Activated B cell treated with CpG ODN at 0.5 μM for 24 hours (primary cell): ENCODE data around the gene NR4A3. TPM values are rescaled to one million over a fixed set of nuclear protein-coding genes. Genes with fewer than 3 reads are reported as not detected.

Experiments used
- ATAC-seq: fragments of 200-7000 bp; cut with Tn5 transposase; one replicate; pipeline ENCODE4 v1.10.0; 2021; ENCODE audit warnings: low read depth, mild to moderate bottlenecking, moderate library complexity
- CTCF ChIA-PET: fragments of 350-600 bp; sonication (Branson Sonifier 250); formaldehyde crosslinking; loops from one replicate; lab custom pipeline; 2021; ENCODE audit warnings: antibody characterized with exemption; lab: Charles Lee
- POLR2A ChIA-PET: fragments of 350-600 bp; sonication (Branson Sonifier 250); formaldehyde crosslinking; loops from one replicate; lab custom pipeline; 2021; ENCODE audit warnings: antibody characterized with exemption; lab: Charles Lee
- DNase-seq: peaks from one replicate; pipeline ENCODE4 v3.0.0; 2022
- H3K27ac Mint-ChIP-seq: one replicate; pipeline ENCODE4 v1.8.0; 2020; ENCODE audit warnings: mixed read lengths
- H3K27me3 Mint-ChIP-seq: one replicate; pipeline ENCODE4 v1.8.0; 2021; ENCODE audit warnings: mixed read lengths
- H3K36me3 Mint-ChIP-seq: one replicate; pipeline ENCODE4 v1.8.0; 2021; ENCODE audit warnings: low read depth, mixed read lengths
- H3K4me1 Mint-ChIP-seq: one replicate; pipeline ENCODE4 v1.8.0; 2021; ENCODE audit warnings: mixed read lengths
- H3K4me3 Mint-ChIP-seq: one replicate; pipeline ENCODE4 v1.8.0; 2020; ENCODE audit warnings: mild to moderate bottlenecking, mixed read lengths
- H3K9me3 Mint-ChIP-seq: one replicate; pipeline ENCODE4 v1.8.0; 2020; ENCODE audit warnings: mixed read lengths
- CTCF ChIP-seq: fragments of 200-600 bp; IDR thresholded peaks from one replicate; pipeline ENCODE4 v1.8.0; 2022; ENCODE audit warnings: antibody characterized with exemption, mild to moderate bottlenecking
- intact Hi-C: fragments of 100-400 bp; cut with micrococcal nuclease; formaldehyde crosslinking; loops from one replicate; pipeline ENCODE4 v1.15.1; 2024
- total RNA-seq: library from RNA; stranded (reverse); gene quantifications from 2 replicates; pipeline ENCODE4 v1.2.3, GENCODE V29; 2022

NR4A3 gene
- total RNA-seq, 1 donor from 2014 or later: 21.5 TPM

- DNase-seq (peak; percentile 90), ATAC-seq (peak; percentile 87)
- POLR2A ChIA-PET: interaction anchor here (1.0 to 2.2 kb wide), 5 partner anchors 9 to 103 kb away, joined by 4 to 14 read pairs (median 6); partner anchors contain the start of gene NR4A3
- Mint-ChIP-seq H3K36me3 (peaks cover 8% of the 10 kb centered on the region), H3K27me3 (no peaks in the 10 kb centered on the region), H3K4me1 (peaks cover 17% of the 10 kb centered on the region), H3K9me3 (no peaks in the 10 kb centered on the region), H3K4me3 (peak within 1 kb of the TSS; percentile 98), H3K27ac (peak within 1 kb of the TSS; percentile 95)
- TF ChIP-seq CTCF: no peak
- CTCF ChIA-PET: interaction anchor here (0.7 to 1.1 kb wide), 2 partner anchors 82 to 1049 kb away, joined by 3 to 4 read pairs; no protein-coding TSS in a partner anchor
- intact Hi-C loops: loop anchor here (1.0 to 10.0 kb wide), 6 partner anchors 56 to 802 kb away; partner anchors contain the start of genes ERP44, INVS, MSANTD3 and TGFBR1
Measured at GRCh38 chr9:99906403-99907207, 84.9 kb downstream of the NR4A3 start, which contains the start of gene STX17. Gene STX17 (plus strand): TSS chr9:99906654. CDS start chr9:99915240, 8,586 bp downstream.

GRCh38 chr9:99907208-99907532 is 85.5 kb downstream of the NR4A3 start:
- peak overlapping the region; percentile 95 for H3K27ac Mint-ChIP-seq
- peaks cover 18% of the 10 kb centered on the region for H3K4me1 Mint-ChIP-seq

GRCh38 chr9:99911600-99911999 is 89.9 kb downstream of the NR4A3 start:
- TF ChIP-seq CTCF: no peak
- H3K4me3 Mint-ChIP-seq: no peak overlapping the region
- H3K4me1 Mint-ChIP-seq: peaks cover 16% of the 10 kb centered on the region
- H3K9me3 Mint-ChIP-seq: no peaks in the 10 kb centered on the region
- DNase-seq (no peak), ATAC-seq (no peak)
- H3K36me3 Mint-ChIP-seq: peaks cover 30% of the 10 kb centered on the region
- intact Hi-C loops: no loop called here
- ChIA-PET POLR2A (no interaction called here), CTCF (no interaction called here)
- H3K27ac Mint-ChIP-seq: no peak overlapping the region
- H3K27me3 Mint-ChIP-seq: no peaks in the 10 kb centered on the region

More at GRCh38 chr9:99907208-99907532, 85.5 kb downstream of the NR4A3 start:
- intact Hi-C loops: loop anchor here (1.0 to 10.0 kb wide), 5 partner anchors 56 to 802 kb away; partner anchors contain the start of genes ERP44, INVS, MSANTD3 and TGFBR1
- peak overlapping the region; percentile 98 for H3K4me3 Mint-ChIP-seq
- H3K36me3 Mint-ChIP-seq: peaks cover 10% of the 10 kb centered on the region
- no peak for ATAC-seq
- CTCF ChIA-PET: interaction anchor here (0.7 kb wide), 1 partner anchor 1050 kb away, joined by 4 read pairs; no protein-coding TSS in a partner anchor
- no peaks in the 10 kb centered on the region for H3K27me3 Mint-ChIP-seq
- no peak for DNase-seq
- no peaks in the 10 kb centered on the region for H3K9me3 Mint-ChIP-seq
- POLR2A ChIA-PET: interaction anchor here (1.0 to 2.2 kb wide), 5 partner anchors 9 to 104 kb away, joined by 4 to 14 read pairs (median 6); partner anchors contain the start of gene NR4A3
- no peak for TF ChIP-seq CTCF

Other genes with a start within 250 kb of the NR4A3 start
- gene STX17, start 84.8 kb downstream of the NR4A3 start, total RNA-seq: 32.2 and 39.2 TPM in 2 replicates